GM23248 (cell line): ENCODE measurements around the gene NAPA. TPM values are rescaled to one million over a fixed set of nuclear protein-coding genes. Genes with fewer than 3 reads are reported as not detected.

Experiments
- DNase-seq: peaks from one replicate; pipeline ENCODE4 v3.0.0-alpha.2; 2015
- H2AFZ ChIP-seq: fragments of 200-600 bp; sonication (generic); 2 replicates; pipeline ENCODE4 v1.6.1; 2016; ENCODE audit warnings: antibody characterized with exemption
- H3F3A ChIP-seq: fragments of 200-600 bp; sonication (generic); 2 replicates; pipeline ENCODE4 v1.6.1; 2016; ENCODE audit warnings: mild to moderate bottlenecking, antibody characterized with exemption, mixed run types; ENCODE audit not compliant: insufficient read depth
- H3K27ac ChIP-seq: fragments of 200-600 bp; sonication (generic); 2 replicates; pipeline ENCODE4 v1.5.1; 2016; ENCODE audit warnings: mild to moderate bottlenecking
- H3K27me3 ChIP-seq: fragments of 200-600 bp; sonication (generic); replicated peaks from 2 replicates; pipeline ENCODE4 v1.6.1; 2016; ENCODE audit warnings: mild to moderate bottlenecking; ENCODE audit not compliant: insufficient read depth
- H3K36me3 ChIP-seq: fragments of 200-600 bp; sonication (generic); 2 replicates; pipeline ENCODE4 v1.6.1; 2016; ENCODE audit warnings: low read depth, mild to moderate bottlenecking
- H3K4me1 ChIP-seq: fragments of 200-600 bp; sonication (generic); 2 replicates; pipeline ENCODE4 v1.6.1; 2016; ENCODE audit warnings: mild to moderate bottlenecking; ENCODE audit not compliant: insufficient read depth
- H3K4me2 ChIP-seq: fragments of 200-600 bp; sonication (generic); one replicate; pipeline ENCODE4 v1.6.1; 2016; ENCODE audit warnings: mild to moderate bottlenecking; ENCODE audit not compliant: unreplicated experiment
- H3K4me3 ChIP-seq: fragments of 200-600 bp; sonication (generic); 2 replicates; pipeline ENCODE4 v1.5.1; 2016; ENCODE audit warnings: mild to moderate bottlenecking
- H3K79me2 ChIP-seq: fragments of 200-600 bp; sonication (generic); 2 replicates; pipeline ENCODE4 v1.6.1; 2016; ENCODE audit warnings: mild to moderate bottlenecking; ENCODE audit not compliant: insufficient read depth
- H3K9ac ChIP-seq: fragments of 200-600 bp; sonication (generic); 2 replicates; pipeline ENCODE4 v1.6.1; 2016; ENCODE audit warnings: mild to moderate bottlenecking
- H3K9me2 ChIP-seq: fragments of 200-600 bp; sonication (generic); 2 replicates; pipeline ENCODE4 v1.6.1; 2016; ENCODE audit warnings: mixed run types, mild to moderate bottlenecking, moderate library complexity; ENCODE audit not compliant: insufficient read depth
- H3K9me3 ChIP-seq: fragments of 200-600 bp; sonication (generic); one replicate; pipeline ENCODE4 v1.6.1; 2017; ENCODE audit warnings: low read depth
- H4K20me1 ChIP-seq: fragments of 200-600 bp; sonication (generic); 2 replicates; pipeline ENCODE4 v1.6.0; 2016; ENCODE audit not compliant: insufficient read depth
- EZH2 ChIP-seq: fragments of 200-600 bp; sonication (generic); IDR thresholded peaks from 2 replicates; pipeline ENCODE4 v1.6.1; 2018; ENCODE audit warnings: antibody characterized with exemption, mild to moderate bottlenecking; ENCODE audit not compliant: insufficient read depth, poor library complexity, severe bottlenecking
- EZH2phosphoT487 ChIP-seq: fragments of 200-600 bp; sonication (generic); IDR thresholded peaks from 2 replicates; pipeline ENCODE4 v1.6.1; 2018; ENCODE audit warnings: antibody characterized with exemption, moderate library complexity, mild to moderate bottlenecking, low read depth; ENCODE audit not compliant: insufficient read depth
- WGBS, 2 experiments: methylation state at CpG; one replicate each; pipeline ENCODE4 v1.1.6; 2015 to 2017; ENCODE audit warnings: low lambda C conversion rate in 2 of 2, low coverage in 1 of 2; ENCODE audit errors: missing lambda C conversion rate in 2 of 2; 5-methylcytosine and 5-hydroxymethylcytosine counted together
- in situ Hi-C: fragments of 300-500 bp; cut with MboI; formaldehyde crosslinking; loops from 2 replicates; pipeline ENCODE4 v1.15.0; 2020
- polyA plus RNA-seq: library from polyadenylated mRNA; unstranded; fragments of >200 nt; fragmentation: Nextera tagmentation; extraction: Ambion mirVana; gene quantifications from 2 replicates; pipeline ENCODE4 v1.2.1, GENCODE V29; 2016
- total RNA-seq: library from RNA; depleted of rRNA; stranded (reverse); fragments of >200 nt; shearing (Covaris generic); gene quantifications from 2 replicates; pipeline ENCODE4 v1.2.3, GENCODE V29; 2014

NAPA gene
- total and polyA plus RNA-seq, 2 experiments from 2014 or later, result 94.1 to 183 TPM

GRCh38 chr19:47471381-47471732, 43.5 kb downstream of the NAPA start:
- Histone ChIP-seq H3K27me3 (peaks cover 33% of the 10 kb centered on the region), H3K27ac (no peak overlapping the region), H3K4me3 (no peak overlapping the region), H3K79me2 (no peaks in the 10 kb centered on the region), H3K4me1 (no peaks in the 10 kb centered on the region), H4K20me1 (no peaks in the 10 kb centered on the region), H2AFZ (no peak overlapping the region), H3K9ac (no peak overlapping the region), H3F3A (no peaks in the 10 kb centered on the region), H3K4me2 (no peak overlapping the region), H3K9me3 (no peaks in the 10 kb centered on the region), H3K36me3 (no peaks in the 10 kb centered on the region), H3K9me2 (no peaks in the 10 kb centered on the region)
- 0 to 1% methylated on average over 4 to 13 of the region's 16 CpGs for WGBS, 2 experiments
- in situ Hi-C loops, result no loop called here
- DNase-seq, result no peak
- TF ChIP-seq EZH2 (peak; percentile 9), EZH2phosphoT487 (no peak)

- in situ Hi-C loops, result no loop called here
- Histone ChIP-seq H3K4me2 (no peak overlapping the region), H3K9me3 (no peaks in the 10 kb centered on the region), H3K27ac (no peak overlapping the region), H3K9me2 (no peaks in the 10 kb centered on the region), H3K4me1 (no peaks in the 10 kb centered on the region), H3K4me3 (no peak overlapping the region), H3K79me2 (no peaks in the 10 kb centered on the region), H2AFZ (no peak overlapping the region), H4K20me1 (no peaks in the 10 kb centered on the region), H3K36me3 (no peaks in the 10 kb centered on the region), H3F3A (no peaks in the 10 kb centered on the region), H3K27me3 (peaks cover 33% of the 10 kb centered on the region), H3K9ac (no peak overlapping the region)
- 24 to 25% methylated on average over 9 to 13 of the region's 13 CpGs for WGBS, 2 experiments
- no peak for TF ChIP-seq EZH2
- TF ChIP-seq EZH2phosphoT487, result no peak
- no peak for DNase-seq
Measured at GRCh38 chr19:47470447-47471195, 44.2 kb downstream of the NAPA start.

GRCh38 chr19:47469719-47470118, 45.1 kb downstream of the NAPA start:
- H3K9me3 ChIP-seq, result no peaks in the 10 kb centered on the region
- TF ChIP-seq EZH2phosphoT487 (no peak), EZH2 (no peak)
- no peaks in the 10 kb centered on the region for H3K79me2 ChIP-seq
- in situ Hi-C loops, result no loop called here
- H3K27ac ChIP-seq, result no peak overlapping the region
- DNase-seq, result no peak
- H3K9ac ChIP-seq, result no peak overlapping the region
- no peaks in the 10 kb centered on the region for H4K20me1 ChIP-seq
- H3F3A ChIP-seq, result no peaks in the 10 kb centered on the region
- peaks cover 42% of the 10 kb centered on the region for H3K27me3 ChIP-seq
- H3K4me2 ChIP-seq, result no peak overlapping the region
- WGBS, 2 experiments, result 16 to 17% methylated on average over 12 of the region's 12 CpGs
- H3K4me3 ChIP-seq, result no peak overlapping the region
- H3K9me2 ChIP-seq, result no peaks in the 10 kb centered on the region
- no peaks in the 10 kb centered on the region for H3K4me1 ChIP-seq
- H3K36me3 ChIP-seq, result no peaks in the 10 kb centered on the region
- H2AFZ ChIP-seq, result no peak overlapping the region

GRCh38 chr19:47469363-47469700, 45.5 kb downstream of the NAPA start:
- no peaks in the 10 kb centered on the region for H3K9me2 ChIP-seq
- TF ChIP-seq EZH2, result no peak
- TF ChIP-seq EZH2phosphoT487, result no peak
- H3K9ac ChIP-seq, result no peak overlapping the region
- H3K4me3 ChIP-seq, result no peak overlapping the region
- 11 to 18% methylated on average over 6 of the region's 6 CpGs for WGBS, 2 experiments
- H3K4me2 ChIP-seq, result no peak overlapping the region
- DNase-seq, result no peak
- H2AFZ ChIP-seq, result no peak overlapping the region
- in situ Hi-C loops, result no loop called here
- no peaks in the 10 kb centered on the region for H3K4me1 ChIP-seq
- no peaks in the 10 kb centered on the region for H3K36me3 ChIP-seq
- no peaks in the 10 kb centered on the region for H3F3A ChIP-seq
- no peaks in the 10 kb centered on the region for H3K79me2 ChIP-seq
- H3K9me3 ChIP-seq, result no peaks in the 10 kb centered on the region
- H3K27ac ChIP-seq, result no peak overlapping the region
- H3K27me3 ChIP-seq, result peaks cover 45% of the 10 kb centered on the region
- no peaks in the 10 kb centered on the region for H4K20me1 ChIP-seq

GRCh38 chr19:47467914-47468313, 46.9 kb downstream of the NAPA start:
- H3F3A ChIP-seq, result no peaks in the 10 kb centered on the region

More at GRCh38 chr19:47467914-47468313, 46.9 kb downstream of the NAPA start:
- no peaks in the 10 kb centered on the region for H4K20me1 ChIP-seq
- 18 to 26% methylated on average over 8 to 9 of the region's 9 CpGs for WGBS, 2 experiments
- no peaks in the 10 kb centered on the region for H3K9me2 ChIP-seq
- no peak overlapping the region for H2AFZ ChIP-seq
- H3K36me3 ChIP-seq, result no peaks in the 10 kb centered on the region
- H3K9me3 ChIP-seq, result no peaks in the 10 kb centered on the region
- H3K27me3 ChIP-seq, result peaks cover 53% of the 10 kb centered on the region
- no peak overlapping the region for H3K9ac ChIP-seq
- no peaks in the 10 kb centered on the region for H3K79me2 ChIP-seq
- H3K27ac ChIP-seq, result no peak overlapping the region
- DNase-seq, result no peak
- TF ChIP-seq EZH2 (no peak), EZH2phosphoT487 (no peak)
- no peak overlapping the region for H3K4me2 ChIP-seq
- in situ Hi-C loops, result no loop called here
- H3K4me3 ChIP-seq, result no peak overlapping the region
- no peaks in the 10 kb centered on the region for H3K4me1 ChIP-seq
